Measurements from ENCODE around the gene DOK6. TPM values are rescaled to one million over a fixed set of nuclear protein-coding genes. Genes with fewer than 3 reads are reported as not detected.

The DOK6 gene
- total and polyA plus RNA-seq, 2 donors (not counting 1 experiment from before 2014, with no cell fraction given) = not detected

DNA sequence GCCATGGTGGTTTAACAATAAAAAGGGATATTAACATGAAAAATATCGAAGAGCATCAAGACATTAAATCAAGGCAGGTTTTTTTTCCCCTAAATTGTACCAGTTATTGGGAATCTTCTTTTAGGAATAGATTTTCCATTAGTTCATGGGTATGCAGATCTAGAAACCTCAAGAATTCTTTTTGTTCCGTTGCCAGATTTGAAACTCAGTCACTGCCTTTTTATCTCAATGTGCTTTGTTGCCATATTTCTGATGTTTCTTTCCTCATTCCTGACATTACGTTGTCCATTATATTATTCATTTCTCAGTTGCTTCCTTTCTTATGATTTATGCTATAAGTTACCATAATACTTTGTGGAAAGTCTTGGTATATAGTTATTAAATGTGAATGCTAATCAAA is 384.8 kb downstream of the DOK6 start:
- Mint-ChIP-seq H3K4me1 (no peaks in the 10 kb centered on the region), H3K4me3 (no peak overlapping the region), H3K27ac (no peak overlapping the region), H3K27me3 (no peaks in the 10 kb centered on the region), H3K9me3 (ENCODE audit: insufficient read depth) (no peaks in the 10 kb centered on the region)
- CTCF ChIA-PET = no interaction called here
- POLR2A ChIA-PET = no interaction called here
- Histone ChIP-seq H2AFZ (ENCODE audit: insufficient read depth, low read depth, low read length, poor library complexity, severe bottlenecking) (no peak overlapping the region), H3K4me3 (ENCODE audit: control extremely low read depth in 1 of 5, extremely low read depth in 1 of 5, insufficient read depth in 1 of 5, low read depth in 2 of 5, low read length in 4 of 5) (no peak overlapping the region), H3K27me3 (replicated peaks in 1 of 4; ENCODE audit: control extremely low read depth in 1 of 4, control insufficient read depth in 3 of 4, insufficient read depth in 4 of 4, low read length in 3 of 4) (no peaks in the 10 kb centered on the region), H3K79me2 (ENCODE audit: control insufficient read depth, insufficient read depth, low read length) (no peaks in the 10 kb centered on the region), H3K9me3 (ENCODE audit: control extremely low read depth in 1 of 3, control insufficient read depth in 2 of 3, insufficient read depth in 1 of 3, low read length in 2 of 3) (no peaks in the 10 kb centered on the region), H3K9ac (ENCODE audit: low read length) (no peak overlapping the region), H3K4me1 (ENCODE audit: control insufficient read depth in 2 of 2, insufficient read depth in 2 of 2, low read length in 2 of 2) (no peaks in the 10 kb centered on the region), H4K20me1 (ENCODE audit: control insufficient read depth, insufficient read depth, low read length, poor library complexity, severe bottlenecking) (no peaks in the 10 kb centered on the region), H3K36me3 (replicated peaks in 1 of 2; ENCODE audit: control extremely low read depth in 1 of 2, control insufficient read depth in 1 of 2, extremely low read depth in 1 of 2, insufficient read depth in 2 of 2, low read length in 1 of 2) (no peaks in the 10 kb centered on the region), H3K4me2 (replicated peaks; ENCODE audit: low read depth, low read length, poor library complexity, severe bottlenecking) (no peak overlapping the region), H3K27ac (ENCODE audit: low read length in 2 of 2) (no peak overlapping the region)
- intact Hi-C loops (cut with micrococcal nuclease) = no loop called here
- no CpG with 5 or more reads among the region's 3 CpGs for WGBS (ENCODE audit: insufficient coverage)
- ATAC-seq (ENCODE audit: low read depth) = no peak
- TF ChIP-seq CTCF (IDR thresholded peaks at IDR 0.05) (no peak), EZH2 (IDR thresholded peaks at IDR 0.05; ENCODE audit: borderline replicate concordance, insufficient read depth, low read depth, low read length, poor library complexity, severe bottlenecking) (no peak)
- DNase-seq = no peak

DNA sequence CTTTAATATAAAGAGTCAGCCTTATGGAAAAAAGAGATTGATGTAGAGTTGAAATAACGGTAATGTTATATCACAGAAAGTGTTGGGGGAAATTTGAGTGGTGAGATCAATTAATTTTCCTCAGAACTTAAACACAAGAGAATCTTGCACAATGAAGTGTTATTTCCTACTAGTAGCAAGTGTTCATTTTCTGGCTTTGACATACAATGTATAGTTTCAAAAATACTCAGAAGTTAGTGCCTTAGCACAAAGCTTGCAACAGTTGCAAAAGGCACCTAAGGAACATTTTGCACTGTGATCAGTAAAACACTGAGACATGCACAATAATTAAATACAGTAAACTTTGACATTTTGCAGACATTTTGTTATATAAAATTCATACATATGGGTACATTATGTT is 385.7 kb downstream of the DOK6 start:
- intact Hi-C loops (cut with micrococcal nuclease) = no loop called here
- no peak for ATAC-seq (ENCODE audit: low read depth)
- Histone ChIP-seq H2AFZ (ENCODE audit: insufficient read depth, low read depth, low read length, poor library complexity, severe bottlenecking) (no peak overlapping the region), H3K36me3 (replicated peaks in 1 of 2; ENCODE audit: control extremely low read depth in 1 of 2, control insufficient read depth in 1 of 2, extremely low read depth in 1 of 2, insufficient read depth in 2 of 2, low read length in 1 of 2) (no peaks in the 10 kb centered on the region), H3K4me3 (ENCODE audit: control extremely low read depth in 1 of 5, extremely low read depth in 1 of 5, insufficient read depth in 1 of 5, low read depth in 2 of 5, low read length in 4 of 5) (no peak overlapping the region), H3K4me2 (replicated peaks; ENCODE audit: low read depth, low read length, poor library complexity, severe bottlenecking) (no peak overlapping the region), H3K27me3 (replicated peaks in 1 of 4; ENCODE audit: control extremely low read depth in 1 of 4, control insufficient read depth in 3 of 4, insufficient read depth in 4 of 4, low read length in 3 of 4) (no peaks in the 10 kb centered on the region), H4K20me1 (ENCODE audit: control insufficient read depth, insufficient read depth, low read length, poor library complexity, severe bottlenecking) (no peaks in the 10 kb centered on the region), H3K79me2 (ENCODE audit: control insufficient read depth, insufficient read depth, low read length) (no peaks in the 10 kb centered on the region), H3K9me3 (ENCODE audit: control extremely low read depth in 1 of 3, control insufficient read depth in 2 of 3, insufficient read depth in 1 of 3, low read length in 2 of 3) (no peaks in the 10 kb centered on the region), H3K27ac (ENCODE audit: low read length in 2 of 2) (no peak overlapping the region), H3K9ac (ENCODE audit: low read length) (no peak overlapping the region), H3K4me1 (ENCODE audit: control insufficient read depth in 2 of 2, insufficient read depth in 2 of 2, low read length in 2 of 2) (no peaks in the 10 kb centered on the region)
- ChIA-PET CTCF (no interaction called here), POLR2A (no interaction called here)
- Mint-ChIP-seq H3K9me3 (ENCODE audit: insufficient read depth) (no peaks in the 10 kb centered on the region), H3K4me3 (no peak overlapping the region), H3K27ac (no peak overlapping the region), H3K4me1 (no peaks in the 10 kb centered on the region), H3K27me3 (no peaks in the 10 kb centered on the region)
- TF ChIP-seq EZH2 (IDR thresholded peaks at IDR 0.05; ENCODE audit: borderline replicate concordance, insufficient read depth, low read depth, low read length, poor library complexity, severe bottlenecking) (no peak), CTCF (IDR thresholded peaks at IDR 0.05) (no peak)
- no peak for DNase-seq
- no CpG with 5 or more reads among the region's 1 CpG for WGBS (ENCODE audit: insufficient coverage)

Data from B cell (primary cell).